SK-N-SH treated with all-trans-retinoic acid at 6 μM for 48 hours (cell line): ENCODE data around the gene NRXN3.

Experiments
- ATAC-seq: fragments of 200-7000 bp; cut with Tn5 transposase; 3 replicates; pipeline ENCODE4 v1.9.1; 2020; ENCODE audit warnings: mild to moderate bottlenecking, moderate library complexity
- ARNTL ChIP-seq: fragments of 450-650 bp; formaldehyde crosslinking; IDR thresholded peaks from 2 replicates; pipeline ENCODE4 v1.5.0; 2020; ENCODE audit warnings: low read depth, mild to moderate bottlenecking, moderate library complexity, borderline replicate concordance
- BACH2 ChIP-seq: fragments of 250-450 bp; sonication (Bioruptor Pico); IDR thresholded peaks from 2 replicates; pipeline ENCODE4 v1.9.0; 2021; ENCODE audit warnings: mild to moderate bottlenecking, borderline replicate concordance
- CSDC2 ChIP-seq: fragments of 250-450 bp; sonication (Bioruptor Pico); IDR thresholded peaks from 2 replicates; pipeline ENCODE4 v1.5.0; 2020; ENCODE audit warnings: mild to moderate bottlenecking, moderate library complexity
- CSRNP3 ChIP-seq: fragments of 250-450 bp; sonication (Bioruptor Pico); IDR thresholded peaks from 2 replicates; pipeline ENCODE4 v1.5.1; 2021; ENCODE audit warnings: mild to moderate bottlenecking, moderate library complexity
- ESRRG ChIP-seq: fragments of 250-450 bp; sonication (Bioruptor Pico); IDR thresholded peaks from 2 replicates; pipeline ENCODE4 v1.6.1; 2021; ENCODE audit warnings: mild to moderate bottlenecking
- GLIS3 ChIP-seq: fragments of 250-450 bp; sonication (Bioruptor Pico); IDR thresholded peaks from 2 replicates; pipeline ENCODE4 v1.5.0; 2020; ENCODE audit warnings: mild to moderate bottlenecking, moderate library complexity
- ISL1 ChIP-seq: fragments of 250-450 bp; sonication (Bioruptor Pico); IDR thresholded peaks from 2 replicates; pipeline ENCODE4 v2.1.2; 2022; ENCODE audit warnings: mild to moderate bottlenecking, moderate library complexity
- OSR1 ChIP-seq: fragments of 250-450 bp; sonication (Bioruptor Pico); IDR thresholded peaks from 2 replicates; pipeline ENCODE4 v1.8.0; 2022; ENCODE audit warnings: moderate library complexity, mild to moderate bottlenecking, inconsistent platforms
- PPARA ChIP-seq: fragments of 250-450 bp; sonication (Bioruptor Pico); IDR thresholded peaks from 2 replicates; pipeline ENCODE4 v1.5.0; 2020; ENCODE audit warnings: mild to moderate bottlenecking, borderline replicate concordance
- RARB ChIP-seq: fragments of 250-450 bp; sonication (Bioruptor Pico); IDR thresholded peaks from 2 replicates; pipeline ENCODE4 v1.8.0; 2021; ENCODE audit warnings: mild to moderate bottlenecking, moderate library complexity
- SNAI2 ChIP-seq: fragments of 250-450 bp; sonication (Bioruptor Pico); IDR thresholded peaks from 2 replicates; pipeline ENCODE4 v1.5.0; 2020; ENCODE audit warnings: mild to moderate bottlenecking, moderate library complexity
- TCF4 ChIP-seq: fragments of 250-450 bp; sonication (Bioruptor Pico); IDR thresholded peaks from 2 replicates; pipeline ENCODE4 v1.8.0; 2021; ENCODE audit warnings: mild to moderate bottlenecking, moderate library complexity, borderline replicate concordance
- TOX ChIP-seq: fragments of 250-450 bp; sonication (Bioruptor Pico); IDR thresholded peaks from 2 replicates; pipeline ENCODE4 v1.8.0; 2021; ENCODE audit warnings: mild to moderate bottlenecking, moderate library complexity, borderline replicate concordance
- ZC3H10 ChIP-seq: fragments of 250-450 bp; sonication (Bioruptor Pico); IDR thresholded peaks from 2 replicates; pipeline ENCODE4 v1.5.1; 2021; ENCODE audit warnings: mild to moderate bottlenecking, moderate library complexity
- ZFP3 ChIP-seq: fragments of 250-450 bp; sonication (Bioruptor Pico); IDR thresholded peaks from 2 replicates; pipeline ENCODE4 v1.5.0; 2020; ENCODE audit warnings: mild to moderate bottlenecking, moderate library complexity
- ZFP30 ChIP-seq: fragments of 450-650 bp; formaldehyde crosslinking; IDR thresholded peaks from 2 replicates; pipeline ENCODE4 v1.5.0; 2022; ENCODE audit warnings: mild to moderate bottlenecking, moderate library complexity
- ZNF565 ChIP-seq: fragments of 450-650 bp; formaldehyde crosslinking; conservative IDR thresholded peaks from 2 replicates; pipeline ENCODE4 v1.5.0; 2020; ENCODE audit warnings: low read depth, mild to moderate bottlenecking, moderate library complexity
- ZNF70 ChIP-seq: fragments of 450-650 bp; formaldehyde crosslinking; IDR thresholded peaks from 2 replicates; pipeline ENCODE4 v1.5.0; 2020; ENCODE audit warnings: mild to moderate bottlenecking, moderate library complexity
- ZNF8 ChIP-seq: fragments of 450-650 bp; formaldehyde crosslinking; IDR thresholded peaks from 2 replicates; pipeline ENCODE4 v1.5.0; 2020; ENCODE audit warnings: mild to moderate bottlenecking, moderate library complexity
- TF ChIP-seq, protein P1 (sequence below): fragments of 250-450 bp; sonication (Bioruptor Pico); IDR thresholded peaks from 2 replicates; pipeline ENCODE4 v1.8.0; 2020; ENCODE audit warnings: mild to moderate bottlenecking, moderate library complexity, borderline replicate concordance
- TF ChIP-seq, protein P2 (sequence below): fragments of 250-450 bp; sonication (Bioruptor Pico); IDR thresholded peaks from 2 replicates; pipeline ENCODE4 v1.5.1; 2020; ENCODE audit warnings: low read depth, mild to moderate bottlenecking, moderate library complexity

Gene NRXN3

GRCh38 chr14:78342879-78343278 lies 172.7 kb downstream of the NRXN3 start (continued):
- TF ChIP-seq PPARA (CRISPR knock-in tag) = no peak
- no peak for TF ChIP-seq SNAI2 (CRISPR knock-in tag)
- TF ChIP-seq ISL1 (CRISPR knock-in tag) = no peak
- no peak for TF ChIP-seq ZFP3 (CRISPR knock-in tag)
- TF ChIP-seq, protein P1, sequence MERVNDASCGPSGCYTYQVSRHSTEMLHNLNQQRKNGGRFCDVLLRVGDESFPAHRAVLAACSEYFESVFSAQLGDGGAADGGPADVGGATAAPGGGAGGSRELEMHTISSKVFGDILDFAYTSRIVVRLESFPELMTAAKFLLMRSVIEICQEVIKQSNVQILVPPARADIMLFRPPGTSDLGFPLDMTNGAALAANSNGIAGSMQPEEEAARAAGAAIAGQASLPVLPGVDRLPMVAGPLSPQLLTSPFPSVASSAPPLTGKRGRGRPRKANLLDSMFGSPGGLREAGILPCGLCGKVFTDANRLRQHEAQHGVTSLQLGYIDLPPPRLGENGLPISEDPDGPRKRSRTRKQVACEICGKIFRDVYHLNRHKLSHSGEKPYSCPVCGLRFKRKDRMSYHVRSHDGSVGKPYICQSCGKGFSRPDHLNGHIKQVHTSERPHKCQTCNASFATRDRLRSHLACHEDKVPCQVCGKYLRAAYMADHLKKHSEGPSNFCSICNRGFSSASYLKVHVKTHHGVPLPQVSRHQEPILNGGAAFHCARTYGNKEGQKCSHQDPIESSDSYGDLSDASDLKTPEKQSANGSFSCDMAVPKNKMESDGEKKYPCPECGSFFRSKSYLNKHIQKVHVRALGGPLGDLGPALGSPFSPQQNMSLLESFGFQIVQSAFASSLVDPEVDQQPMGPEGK (CRISPR knock-in tag) = no peak
- no peak for TF ChIP-seq ESRRG (CRISPR knock-in tag)
- no peak for TF ChIP-seq TOX
- no peak for TF ChIP-seq ZNF8 (CRISPR knock-in tag)

DNA sequence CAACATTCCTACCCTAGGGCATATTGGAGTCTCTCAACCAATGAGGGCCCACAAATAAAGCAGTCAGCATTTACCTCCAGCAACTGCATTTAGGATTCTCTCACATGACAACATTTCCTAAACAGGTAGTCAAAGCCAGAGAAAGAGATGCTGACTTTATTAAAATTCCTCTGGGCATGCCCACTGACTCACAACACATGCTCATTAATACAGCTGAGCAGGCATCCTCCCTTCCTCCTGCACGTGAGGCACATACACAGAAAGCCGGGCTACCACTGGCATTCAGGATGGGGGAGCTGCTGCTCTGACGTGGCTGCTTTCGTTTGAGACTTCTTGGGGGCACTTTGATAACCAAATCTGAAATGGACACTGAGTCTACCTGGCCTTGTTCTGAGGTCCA lies 174.1 kb downstream of the NRXN3 start:
- ATAC-seq = no peak

DNA sequence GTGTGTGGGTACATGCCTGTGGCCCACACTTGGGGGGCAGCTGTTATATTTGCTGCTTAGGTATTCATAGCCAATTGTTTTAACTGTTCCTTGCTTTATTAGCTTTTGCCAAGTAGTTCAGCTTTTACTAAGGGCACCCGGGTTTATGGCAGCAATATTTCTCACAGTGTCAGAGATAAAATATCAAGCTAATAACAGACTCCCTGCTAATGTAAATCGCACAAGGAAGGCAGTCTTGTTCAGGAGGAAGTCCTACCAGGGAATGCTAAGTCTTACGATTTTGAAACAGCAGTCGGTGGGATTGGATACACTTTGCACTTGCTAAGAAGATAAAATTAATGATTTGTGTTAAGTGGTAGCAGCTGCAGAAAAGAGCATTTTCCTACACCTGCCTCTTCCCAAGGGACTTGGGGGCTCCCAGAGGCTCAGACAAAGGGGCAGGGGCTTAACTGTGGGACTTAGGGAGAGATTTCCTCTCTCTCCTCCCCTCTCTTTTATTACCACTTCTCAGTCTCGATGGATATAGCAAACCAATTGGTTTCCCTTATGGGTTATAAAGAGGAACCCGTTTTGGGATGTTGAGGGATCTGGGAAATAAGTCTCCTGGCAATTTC lies 175.1 kb downstream of the NRXN3 start:
- no peak for ATAC-seq
- TF ChIP-seq ZNF70 (CRISPR knock-in tag) (no peak), ISL1 (CRISPR knock-in tag) (no peak), ZC3H10 (CRISPR knock-in tag) (no peak), PPARA (CRISPR knock-in tag) (no peak), ESRRG (CRISPR knock-in tag) (no peak), SNAI2 (CRISPR knock-in tag) (no peak), ZNF8 (CRISPR knock-in tag) (no peak), ARNTL (no peak), ZFP30 (CRISPR knock-in tag) (no peak), CSRNP3 (CRISPR knock-in tag) (no peak), TCF4 (no peak), RARB (CRISPR knock-in tag) (no peak), BACH2 (no peak), ZNF565 (CRISPR knock-in tag) (no peak), TOX (no peak)
- TF ChIP-seq, protein P2, sequence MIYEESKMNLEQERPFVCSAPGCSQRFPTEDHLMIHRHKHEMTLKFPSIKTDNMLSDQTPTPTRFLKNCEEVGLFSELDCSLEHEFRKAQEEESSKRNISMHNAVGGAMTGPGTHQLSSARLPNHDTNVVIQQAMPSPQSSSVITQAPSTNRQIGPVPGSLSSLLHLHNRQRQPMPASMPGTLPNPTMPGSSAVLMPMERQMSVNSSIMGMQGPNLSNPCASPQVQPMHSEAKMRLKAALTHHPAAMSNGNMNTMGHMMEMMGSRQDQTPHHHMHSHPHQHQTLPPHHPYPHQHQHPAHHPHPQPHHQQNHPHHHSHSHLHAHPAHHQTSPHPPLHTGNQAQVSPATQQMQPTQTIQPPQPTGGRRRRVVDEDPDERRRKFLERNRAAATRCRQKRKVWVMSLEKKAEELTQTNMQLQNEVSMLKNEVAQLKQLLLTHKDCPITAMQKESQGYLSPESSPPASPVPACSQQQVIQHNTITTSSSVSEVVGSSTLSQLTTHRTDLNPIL (CRISPR knock-in tag) = no peak
- TF ChIP-seq, protein P1 (CRISPR knock-in tag) = no peak

More for the DNA sequence above, 174.1 kb downstream of the NRXN3 start:
- no peak for TF ChIP-seq GLIS3
- TF ChIP-seq ZNF565 (CRISPR knock-in tag) = no peak
- no peak for TF ChIP-seq ARNTL
- TF ChIP-seq, protein P1 (CRISPR knock-in tag) = no peak
- TF ChIP-seq TCF4 = no peak
- no peak for TF ChIP-seq ESRRG (CRISPR knock-in tag)
- no peak for TF ChIP-seq ZNF70 (CRISPR knock-in tag)
- TF ChIP-seq RARB (CRISPR knock-in tag) = no peak
- TF ChIP-seq BACH2 = no peak
- TF ChIP-seq, protein P2 (CRISPR knock-in tag) = no peak
- TF ChIP-seq ZC3H10 (CRISPR knock-in tag) = no peak
- TF ChIP-seq ZFP3 (CRISPR knock-in tag) = no peak
- no peak for TF ChIP-seq ZFP30 (CRISPR knock-in tag)
- TF ChIP-seq ZNF8 (CRISPR knock-in tag) = no peak
- TF ChIP-seq OSR1 (CRISPR knock-in tag) = no peak
- TF ChIP-seq CSDC2 (CRISPR knock-in tag) = no peak
- TF ChIP-seq CSRNP3 (CRISPR knock-in tag) = no peak
